Keratinocyte (primary cell): ENCODE data around the gene PMF1. TPM values are rescaled to one million over a fixed set of nuclear protein-coding genes. Genes with fewer than 3 reads are reported as not detected.

Experiments
- DNase-seq: peaks from one replicate; pipeline ENCODE4 v3.0.0-alpha.2; 2011; ENCODE audit warnings: low read depth, missing footprints, low spot score
- FAIRE-seq: peaks from 2 replicates; lab custom pipeline; 2011; peaks lifted over from hg19 to GRCh38; lab: Jason Lieb, UNC
- H2AFZ ChIP-seq: 2 replicates; pipeline ENCODE4 v1.6.0; 2012; ENCODE audit warnings: low read length, control low read depth, inconsistent platforms; ENCODE audit not compliant: control insufficient read depth
- H3K27ac ChIP-seq: 2 replicates; pipeline ENCODE4 v1.5.1; 2011; ENCODE audit warnings: low read length; ENCODE audit not compliant: control insufficient read depth, insufficient read depth
- H3K27me3 ChIP-seq: 3 replicates; pipeline ENCODE4 v1.6.0; 2011; ENCODE audit warnings: low read length; ENCODE audit not compliant: control insufficient read depth, insufficient read depth; ENCODE audit errors: extremely low read depth
- H3K36me3 ChIP-seq, 2 experiments: 2 replicates in 1 of 2; 3 replicates in 1 of 2; pipeline ENCODE4 v1.5.1; 2011; ENCODE audit warnings: low read length in 2 of 2, mild to moderate bottlenecking in 1 of 2; ENCODE audit not compliant: control insufficient read depth in 2 of 2, insufficient read depth in 2 of 2; ENCODE audit errors: extremely low read depth in 1 of 2
- H3K4me1 ChIP-seq: 3 replicates; pipeline ENCODE4 v1.5.1; 2011; ENCODE audit warnings: low read length; ENCODE audit not compliant: control insufficient read depth, insufficient read depth; ENCODE audit errors: extremely low read depth
- H3K4me2 ChIP-seq: 3 replicates; pipeline ENCODE4 v1.6.0; 2011; ENCODE audit warnings: low read depth, low read length; ENCODE audit not compliant: control insufficient read depth, insufficient read depth; ENCODE audit errors: extremely low read depth
- H3K4me3 ChIP-seq, 3 experiments: fragments of 200-600 bp in 1 of 3; sonication (generic) in 1 of 3; 2 replicates in 2 of 3; 3 replicates in 1 of 3; pipeline ENCODE4 v1.5.1; 2011 to 2016; ENCODE audit warnings: low read length in 3 of 3, mild to moderate bottlenecking in 3 of 3, control low read depth in 2 of 3, inconsistent platforms in 1 of 3, low read depth in 1 of 3, mixed read lengths in 1 of 3, mixed run types in 1 of 3, moderate library complexity in 1 of 3; ENCODE audit not compliant: control insufficient read depth in 2 of 3, insufficient read depth in 2 of 3; ENCODE audit errors: extremely low read depth in 1 of 3
- H3K79me2 ChIP-seq: 2 replicates; pipeline ENCODE4 v1.6.0; 2012; ENCODE audit warnings: low read length; ENCODE audit not compliant: control insufficient read depth, insufficient read depth
- H3K9ac ChIP-seq: 3 replicates; pipeline ENCODE4 v1.6.0; 2011; ENCODE audit warnings: low read length; ENCODE audit not compliant: control insufficient read depth, insufficient read depth; ENCODE audit errors: extremely low read depth
- H3K9me1 ChIP-seq: 3 replicates; pipeline ENCODE4 v1.6.0; 2011; ENCODE audit warnings: low read length; ENCODE audit not compliant: control insufficient read depth, insufficient read depth; ENCODE audit errors: extremely low read depth
- H3K9me3 ChIP-seq: 2 replicates; pipeline ENCODE4 v1.5.1; 2012; ENCODE audit warnings: low read depth, low read length; ENCODE audit not compliant: control insufficient read depth
- H4K20me1 ChIP-seq: 3 replicates; pipeline ENCODE4 v1.6.0; 2011; ENCODE audit warnings: low read length; ENCODE audit not compliant: control insufficient read depth, insufficient read depth; ENCODE audit errors: extremely low read depth
- EZH2 ChIP-seq: IDR thresholded peaks from one replicate; pipeline ENCODE4 v1.6.1; 2012; ENCODE audit warnings: inconsistent platforms, mild to moderate bottlenecking, low read length, moderate library complexity
- dilution Hi-C: fragments of 300-500 bp; cut with MboI; formaldehyde crosslinking; loops from one replicate; pipeline ENCODE4 v1.7.0; 2020; ENCODE audit warnings: low sequenced_read_pairs; ENCODE audit not compliant: extremely low pct_ligation_motif_present
- polyA plus RNA-seq, 5 experiments: library from polyadenylated mRNA; depleted of rRNA in 3 of 5; stranded (reverse) in 3 of 5; stranded (forward) in 1 of 5; unstranded in 1 of 5; fragments of >200 nt; gene quantifications; 1 replicate in 1 of 5; 2 replicates in 3 of 5; 3 replicates in 1 of 5; pipeline versions ENCODE4 v1.2.1 to v1.2.3, GENCODE V29; 2011 to 2012; ENCODE audit warnings: missing spikeins in 2 of 5, low read depth in 1 of 5, low replicate concordance in 1 of 5
- TF ChIP-seq, protein P1 (sequence below), 3 experiments: IDR thresholded peaks in 1 of 3; conservative IDR thresholded peaks in 1 of 3; optimal IDR thresholded peaks in 1 of 3; 2 replicates in 2 of 3; 3 replicates in 1 of 3; pipeline versions ENCODE3 to v1.5.1; 2011; ENCODE audit warnings: low read length in 3 of 3, mild to moderate bottlenecking in 3 of 3, moderate library complexity in 2 of 3, control low read depth in 1 of 3, inconsistent platforms in 1 of 3; ENCODE audit not compliant: insufficient read depth in 2 of 3; ENCODE audit errors: extremely low read depth in 1 of 3

Gene PMF1
- polyA plus RNA-seq, 1 donor (not counting 4 experiments of a cell fraction or from before 2014, with no cell fraction given) = 41.0 TPM

DNA sequence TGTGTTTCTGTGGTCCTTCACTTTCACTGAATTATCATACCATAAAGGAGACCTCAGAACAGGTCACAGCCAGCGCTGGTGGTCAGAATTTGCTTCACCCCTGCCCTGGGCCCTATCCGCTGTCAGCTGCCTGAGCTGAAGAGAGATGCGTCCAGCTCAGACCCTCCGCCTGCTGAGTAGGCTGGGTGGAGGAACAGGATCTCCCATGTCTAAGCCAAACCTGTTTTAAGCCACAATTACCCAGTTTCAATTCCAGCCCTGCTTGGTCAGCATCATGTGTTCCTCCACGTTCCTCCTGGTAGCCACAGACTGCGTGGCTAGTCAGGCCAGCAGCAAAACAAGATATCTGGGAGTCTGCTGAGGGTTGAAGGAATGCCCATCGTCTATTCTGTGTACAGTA, 15.7 kb downstream of the PMF1 start:
- Histone ChIP-seq H3K9ac (no peak overlapping the region), H3K79me2 (no peaks in the 10 kb centered on the region), H2AFZ (no peak overlapping the region), H3K27ac (no peak overlapping the region), H3K4me1 (peaks cover 5% of the 10 kb centered on the region), H3K9me3 (no peaks in the 10 kb centered on the region), H3K9me1 (no peaks in the 10 kb centered on the region), H3K4me3 (no peak overlapping the region), H3K27me3 (no peaks in the 10 kb centered on the region), H3K36me3 (peaks cover 3 to 8% of the 10 kb centered on the region in 2 experiments), H4K20me1 (no peaks in the 10 kb centered on the region), H3K4me2 (no peak overlapping the region)
- dilution Hi-C loops = no loop called here
- TF ChIP-seq EZH2 = no peak
- TF ChIP-seq, protein P1, sequence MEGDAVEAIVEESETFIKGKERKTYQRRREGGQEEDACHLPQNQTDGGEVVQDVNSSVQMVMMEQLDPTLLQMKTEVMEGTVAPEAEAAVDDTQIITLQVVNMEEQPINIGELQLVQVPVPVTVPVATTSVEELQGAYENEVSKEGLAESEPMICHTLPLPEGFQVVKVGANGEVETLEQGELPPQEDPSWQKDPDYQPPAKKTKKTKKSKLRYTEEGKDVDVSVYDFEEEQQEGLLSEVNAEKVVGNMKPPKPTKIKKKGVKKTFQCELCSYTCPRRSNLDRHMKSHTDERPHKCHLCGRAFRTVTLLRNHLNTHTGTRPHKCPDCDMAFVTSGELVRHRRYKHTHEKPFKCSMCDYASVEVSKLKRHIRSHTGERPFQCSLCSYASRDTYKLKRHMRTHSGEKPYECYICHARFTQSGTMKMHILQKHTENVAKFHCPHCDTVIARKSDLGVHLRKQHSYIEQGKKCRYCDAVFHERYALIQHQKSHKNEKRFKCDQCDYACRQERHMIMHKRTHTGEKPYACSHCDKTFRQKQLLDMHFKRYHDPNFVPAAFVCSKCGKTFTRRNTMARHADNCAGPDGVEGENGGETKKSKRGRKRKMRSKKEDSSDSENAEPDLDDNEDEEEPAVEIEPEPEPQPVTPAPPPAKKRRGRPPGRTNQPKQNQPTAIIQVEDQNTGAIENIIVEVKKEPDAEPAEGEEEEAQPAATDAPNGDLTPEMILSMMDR (optimal IDR thresholded peaks at IDR 0.05 in 1 of 3, IDR thresholded peaks at IDR 0.05 in 1 of 3, conservative IDR thresholded peaks at IDR 0.05 in 1 of 3; ENCODE audit: extremely low read depth in 1 of 3, insufficient read depth in 2 of 3, low read length in 3 of 3) = no peak
- no peak for DNase-seq
- no peak for FAIRE-seq

DNA sequence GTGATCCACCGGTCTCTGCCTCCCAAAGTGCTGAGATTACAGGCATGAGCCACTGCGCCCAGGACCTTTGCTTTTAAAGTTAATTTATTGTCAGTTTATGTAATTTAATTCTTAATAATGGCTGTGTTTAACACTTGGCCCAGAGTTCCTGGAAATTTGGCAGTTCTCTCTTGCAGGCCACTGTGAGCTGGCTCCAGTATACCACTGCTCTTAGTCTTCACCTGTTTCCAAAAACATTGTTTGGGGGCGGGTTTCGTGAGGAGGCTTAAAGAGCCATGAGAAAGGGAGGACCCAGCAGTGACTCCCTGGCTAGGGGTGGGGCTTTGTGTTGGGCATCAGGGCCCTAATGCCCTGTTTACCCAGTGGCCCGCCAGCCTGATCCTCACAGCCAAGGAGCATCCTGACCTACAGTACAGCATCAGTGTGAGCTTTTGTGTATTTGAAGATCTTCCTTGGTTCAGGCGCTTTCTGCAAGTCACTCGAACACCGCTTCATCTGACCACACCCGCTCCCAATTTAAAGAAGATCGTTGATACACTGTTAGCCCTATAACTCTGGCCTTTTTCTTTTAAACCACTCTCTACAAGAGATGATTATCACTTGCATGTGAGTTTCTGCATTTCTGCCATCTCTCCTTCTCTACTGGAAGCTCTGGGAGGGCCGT, 17.1 kb downstream of the PMF1 start:
- H3K4me1 ChIP-seq = peaks cover 8% of the 10 kb centered on the region
- no peak for FAIRE-seq
- H3K79me2 ChIP-seq = no peaks in the 10 kb centered on the region
- H2AFZ ChIP-seq = no peak overlapping the region
- peaks cover 4 to 5% of the 10 kb centered on the region in 2 experiments for H3K36me3 ChIP-seq
- H3K27me3 ChIP-seq = no peaks in the 10 kb centered on the region
- no peak overlapping the region for H3K4me3 ChIP-seq
- no peak overlapping the region for H3K27ac ChIP-seq
- TF ChIP-seq, protein P1 (optimal IDR thresholded peaks at IDR 0.05 in 1 of 3, IDR thresholded peaks at IDR 0.05 in 1 of 3, conservative IDR thresholded peaks at IDR 0.05 in 1 of 3; ENCODE audit: extremely low read depth in 1 of 3, insufficient read depth in 2 of 3, low read length in 3 of 3) = no peak
- TF ChIP-seq EZH2 = no peak
- H3K9me1 ChIP-seq = no peaks in the 10 kb centered on the region
- H3K4me2 ChIP-seq = no peak overlapping the region
- DNase-seq = no peak
- no peak overlapping the region for H3K9ac ChIP-seq
- no peaks in the 10 kb centered on the region for H3K9me3 ChIP-seq
- H4K20me1 ChIP-seq = no peaks in the 10 kb centered on the region
- dilution Hi-C loops = no loop called here
